HepG2 (cell line): Measurements from ENCODE around the gene TEKT2. TPM values are rescaled to one million over a fixed set of nuclear protein-coding genes. Genes with fewer than 3 reads are reported as not detected.

ENCODE experiments used
- ATAC-seq: fragments of 200-7000 bp; cut with Tn5 transposase; 3 replicates; pipeline ENCODE4 v1.9.1; 2020; ENCODE audit warnings: mild to moderate bottlenecking, moderate library complexity
- BruUV-seq: library from RNA; stranded (reverse); fragments of 400-500 nt; replicated peaks from 2 replicates; lab custom pipeline; 2021; lab: Mats Ljungman, UMichigan
- CTCF ChIA-PET: fragments of 300-600 bp; formaldehyde crosslinking; extraction: SDS; loops from one replicate; lab custom pipeline; 2021; ENCODE audit warnings: low total read pairs, inconsistent platforms, low intra/inter-chr PET ratio; lab: Yijun Ruan, JAX
- POLR2A ChIA-PET: fragments of 350-600 bp; sonication (Branson Sonifier 250); formaldehyde crosslinking; loops from one replicate; lab custom pipeline; 2020; ENCODE audit warnings: antibody characterized with exemption, inconsistent platforms; lab: Yijun Ruan, JAX
- DNase-seq: peaks from one replicate; pipeline ENCODE4 v3.0.0-alpha.2; 2015; ENCODE audit warnings: low spot score
- FAIRE-seq: peaks from 3 replicates; lab custom pipeline; 2011; peaks lifted over from hg19 to GRCh38; lab: Jason Lieb, UNC
- H2AFZ ChIP-seq: one replicate; pipeline ENCODE4 v1.6.1; 2011; ENCODE audit warnings: low read length, inconsistent platforms
- H3K27ac ChIP-seq: fragments of 300-600 bp; 3 replicates; pipeline ENCODE4 v1.8.0; 2011; ENCODE audit warnings: mixed run types, mild to moderate bottlenecking, mixed read lengths, low read length, inconsistent platforms; ENCODE audit not compliant: insufficient read depth; ENCODE audit errors: extremely low read length
- H3K27me3 ChIP-seq, 2 experiments: fragments of 200-600 bp in 1 of 2; 2 replicates in 1 of 2; 3 replicates in 1 of 2; pipeline versions ENCODE4 v1.6.0 to v1.8.0; 2011; ENCODE audit warnings: low read length in 2 of 2, mild to moderate bottlenecking in 2 of 2, moderate library complexity in 2 of 2, inconsistent platforms in 1 of 2; ENCODE audit not compliant: insufficient read depth in 2 of 2, control insufficient read depth in 1 of 2
- H3K36me3 ChIP-seq, 2 experiments: fragments of 200-600 bp in 1 of 2; replicated peaks in 1 of 2; 2 replicates in 1 of 2; 3 replicates in 1 of 2; pipeline versions ENCODE4 v1.5.1 to v1.8.0; 2011; ENCODE audit warnings: low read length in 2 of 2, inconsistent platforms in 1 of 2; ENCODE audit not compliant: insufficient read depth in 2 of 2, control insufficient read depth in 1 of 2
- H3K4me1 ChIP-seq: 2 replicates; pipeline ENCODE4 v1.5.1; 2012; ENCODE audit warnings: low read length, inconsistent platforms; ENCODE audit not compliant: insufficient read depth
- H3K4me2 ChIP-seq: 2 replicates; pipeline ENCODE4 v1.6.0; 2011; ENCODE audit warnings: low read depth, low read length, inconsistent platforms
- H3K4me3 ChIP-seq, 3 experiments: fragments of 200-600 bp in 1 of 3; sonication (generic), shearing (Covaris generic) in 1 of 3; replicated peaks in 1 of 3; 2 replicates each; pipeline ENCODE4 v1.5.1; 2011 to 2016; ENCODE audit warnings: low read length in 3 of 3, inconsistent platforms in 2 of 3, low read depth in 2 of 3, mild to moderate bottlenecking in 2 of 3, control low read depth in 1 of 3, mixed read lengths in 1 of 3; ENCODE audit not compliant: insufficient read depth in 1 of 3
- H3K79me2 ChIP-seq: one replicate; pipeline ENCODE4 v1.6.1; 2011; ENCODE audit warnings: low read length, inconsistent platforms; ENCODE audit not compliant: insufficient read depth
- H3K9ac ChIP-seq: 2 replicates; pipeline ENCODE4 v1.6.0; 2011; ENCODE audit warnings: mild to moderate bottlenecking, low read depth, low read length, inconsistent platforms; ENCODE audit not compliant: insufficient read depth
- H3K9me3 ChIP-seq: 2 replicates; pipeline ENCODE4 v1.5.1; 2012; ENCODE audit warnings: mild to moderate bottlenecking, low read length
- H4K20me1 ChIP-seq: 2 replicates; pipeline ENCODE4 v1.6.0; 2011; ENCODE audit warnings: inconsistent platforms, mild to moderate bottlenecking, low read length, moderate library complexity; ENCODE audit not compliant: insufficient read depth
- ATF7 ChIP-seq, 2 experiments: fragments of 450-650 bp in 1 of 2; sonication (generic) in 1 of 2; formaldehyde crosslinking in 1 of 2; IDR thresholded peaks; 2 replicates each; pipeline versions ENCODE4 v1.4.0 to v1.6.1; 2016 to 2020; ENCODE audit warnings: antibody characterized with exemption in 1 of 2, mild to moderate bottlenecking in 1 of 2, missing genetic modification reagents in 1 of 2
- EHMT2 ChIP-seq: fragments of 200-600 bp; sonication (generic); IDR thresholded peaks from 2 replicates; pipeline ENCODE4 v1.7.0; 2017; ENCODE audit warnings: antibody characterized with exemption, low read depth, low read length, borderline replicate concordance
- HHEX ChIP-seq: IDR thresholded peaks from 2 replicates; pipeline ENCODE4 v1.6.1; 2016; ENCODE audit warnings: control low read depth
- NFKBIZ ChIP-seq: IDR thresholded peaks from 2 replicates; pipeline ENCODE4 v1.6.1; 2018; ENCODE audit warnings: missing genetic modification reagents, missing compliant biosample characterization
- NKX3-1 ChIP-seq: sonication (generic); formaldehyde crosslinking; IDR thresholded peaks from 2 replicates; pipeline ENCODE4 v1.5.0; 2020; ENCODE audit warnings: missing genetic modification reagents
- PCBP1 ChIP-seq: fragments of 200-400 bp; formaldehyde crosslinking; IDR thresholded peaks from 2 replicates; pipeline ENCODE4 v1.6.1; 2017; ENCODE audit warnings: mild to moderate bottlenecking, low read depth, low read length, borderline replicate concordance
- PHF20 ChIP-seq: sonication (generic); formaldehyde crosslinking; IDR thresholded peaks from 2 replicates; pipeline ENCODE4 v1.5.0; 2020; ENCODE audit warnings: mild to moderate bottlenecking, missing genetic modification reagents
- POLR2A ChIP-seq, 2 experiments: IDR thresholded peaks; 2 replicates each; pipeline ENCODE4 v1.6.1; 2011; ENCODE audit warnings: low read depth in 2 of 2, low read length in 2 of 2, mild to moderate bottlenecking in 1 of 2, moderate library complexity in 1 of 2; ENCODE audit not compliant: insufficient read depth in 1 of 2
- RAD51 ChIP-seq: fragments of 450-650 bp; IDR thresholded peaks from 2 replicates; pipeline ENCODE4 v1.6.1; 2016; ENCODE audit warnings: borderline replicate concordance
- RFXANK ChIP-seq: IDR thresholded peaks from 2 replicates; pipeline ENCODE4 v1.6.1; 2016
- STAT5B ChIP-seq: sonication (generic); formaldehyde crosslinking; IDR thresholded peaks from 2 replicates; pipeline ENCODE4 v1.4.0; 2020; ENCODE audit warnings: missing genetic modification reagents
- TBX2 ChIP-seq: sonication (generic); formaldehyde crosslinking; IDR thresholded peaks from 2 replicates; pipeline ENCODE4 v1.5.0; 2020; ENCODE audit warnings: missing genetic modification reagents, mild to moderate bottlenecking, borderline replicate concordance
- TBX3 ChIP-seq: fragments of 450-650 bp; IDR thresholded peaks from 2 replicates; pipeline ENCODE4 v1.6.1; 2017; ENCODE audit warnings: antibody characterized with exemption, mild to moderate bottlenecking, inconsistent platforms, borderline replicate concordance
- YEATS2 ChIP-seq: sonication (generic); formaldehyde crosslinking; IDR thresholded peaks from 2 replicates; pipeline ENCODE4 v1.4.0; 2020; ENCODE audit warnings: missing genetic modification reagents, borderline replicate concordance
- ZNF570 ChIP-seq: sonication (generic); formaldehyde crosslinking; IDR thresholded peaks from 2 replicates; pipeline ENCODE4 v1.4.0; 2020; ENCODE audit warnings: mild to moderate bottlenecking, missing genetic modification reagents, borderline replicate concordance
- ZNF773 ChIP-seq: sonication (generic); formaldehyde crosslinking; IDR thresholded peaks from 2 replicates; pipeline ENCODE4 v1.4.0; 2020; ENCODE audit warnings: missing genetic modification reagents, borderline replicate concordance
- ZZZ3 ChIP-seq: sonication (generic); formaldehyde crosslinking; IDR thresholded peaks from 2 replicates; pipeline ENCODE4 v1.4.0; 2020; ENCODE audit warnings: missing genetic modification reagents, mild to moderate bottlenecking, borderline replicate concordance
- WGBS: methylation state at CpG from one replicate; pipeline ENCODE4 v1.1.6; 2017; ENCODE audit warnings: low lambda C conversion rate; 5-methylcytosine and 5-hydroxymethylcytosine counted together
- in situ Hi-C: cut with HindIII; loops from 2 replicates; pipeline ENCODE4 v1.10.0; 2017; ENCODE audit warnings: low pct_unique_long_range_greater_than_20kb; ENCODE audit not compliant: extremely low pct_ligation_motif_present
- intact Hi-C: fragments of 100-400 bp; cut with micrococcal nuclease; formaldehyde crosslinking; loops from one replicate; pipeline ENCODE4 v1.10.0; 2022; ENCODE audit not compliant: unreplicated experiment
- polyA plus RNA-seq, 8 experiments: library from polyadenylated mRNA; depleted of rRNA in 3 of 8; stranded (reverse) in 7 of 8; unstranded in 1 of 8; fragments of >200 nt; fragmentation: Illumina TruSeq in 4 of 8; extraction: Trizol in 4 of 8; gene quantifications; 2 replicates each; pipeline versions ENCODE4 v1.2.1 to v1.2.3, GENCODE V29; 2011 to 2016; ENCODE audit warnings: low read depth in 4 of 8, missing spikeins in 1 of 8, mixed read lengths in 1 of 8; ENCODE audit not compliant: insufficient read depth in 1 of 8
- total RNA-seq, 5 experiments: library from RNA; depleted of rRNA; stranded (reverse); fragments of >200 nt; fragmentation: Illumina TruSeq; extraction: Trizol; gene quantifications; 2 replicates each; pipeline ENCODE4 v1.2.3, GENCODE V29; 2016; ENCODE audit warnings: low read depth in 1 of 5
- TF ChIP-seq, protein P1 (sequence below): conservative IDR thresholded peaks from 2 replicates; pipeline ENCODE4 v1.6.1; 2018; ENCODE audit warnings: missing genetic modification reagents
- TF ChIP-seq, protein P2 (sequence below): sonication (generic); formaldehyde crosslinking; IDR thresholded peaks from 2 replicates; pipeline ENCODE4 v1.5.1; 2020; ENCODE audit warnings: missing genetic modification reagents, mild to moderate bottlenecking, borderline replicate concordance

TEKT2 gene
- total and polyA plus RNA-seq, 2 of the 13 experiments (the other 11 are each of a cell fraction or from before 2014, with no cell fraction given): 0.31 to 0.38 TPM

DNA sequence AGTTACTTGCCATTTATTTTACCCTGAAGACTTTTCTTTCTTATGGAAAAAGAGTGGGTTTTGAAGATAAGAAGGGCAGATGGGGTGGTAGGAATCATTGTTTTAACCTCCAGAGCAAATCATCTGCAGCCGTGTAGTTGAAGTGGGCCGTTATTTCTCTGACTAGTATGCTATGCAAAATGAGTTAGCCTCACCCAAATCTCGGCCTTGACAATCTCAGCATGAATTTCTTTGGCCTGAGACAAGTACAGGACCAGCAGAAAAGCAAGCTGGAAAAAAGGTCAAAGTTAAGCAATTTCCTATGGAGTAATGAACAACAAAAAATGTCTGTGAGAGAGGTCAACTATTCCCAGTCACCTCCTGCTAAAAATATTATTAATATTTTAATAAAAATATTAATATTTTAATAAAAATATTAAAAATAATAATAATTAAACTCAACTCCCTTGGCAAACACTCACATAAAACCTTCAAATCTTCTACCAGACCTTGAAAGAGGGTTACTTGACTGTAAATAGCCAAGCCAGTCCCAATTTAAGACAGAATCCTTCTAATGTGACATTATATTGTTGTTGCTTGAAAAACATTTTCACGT, 6.8 kb upstream of the TEKT2 start:
- ATAC-seq: no peak
- no peak overlapping the region for H3K4me2 ChIP-seq
- H4K20me1 ChIP-seq: no peaks in the 10 kb centered on the region
- CTCF ChIA-PET: no interaction called here
- H2AFZ ChIP-seq: no peak overlapping the region
- no peaks in the 10 kb centered on the region for H3K36me3 ChIP-seq
- H3K4me3 ChIP-seq: no peak overlapping the region
- H3K27me3 ChIP-seq: no peaks in the 10 kb centered on the region
- intact Hi-C loops (no loop called here), in situ Hi-C loops (no loop called here)
- DNase-seq: no peak
- H3K9ac ChIP-seq: no peak overlapping the region
- no peaks in the 10 kb centered on the region for H3K9me3 ChIP-seq
- no TSS peak for BruUV-seq
- no peak overlapping the region for H3K27ac ChIP-seq
- POLR2A ChIA-PET: no interaction called here
- no peaks in the 10 kb centered on the region for H3K79me2 ChIP-seq
- WGBS: 11% methylated on average over 4 of the region's 4 CpGs
- TF ChIP-seq, protein P1, sequence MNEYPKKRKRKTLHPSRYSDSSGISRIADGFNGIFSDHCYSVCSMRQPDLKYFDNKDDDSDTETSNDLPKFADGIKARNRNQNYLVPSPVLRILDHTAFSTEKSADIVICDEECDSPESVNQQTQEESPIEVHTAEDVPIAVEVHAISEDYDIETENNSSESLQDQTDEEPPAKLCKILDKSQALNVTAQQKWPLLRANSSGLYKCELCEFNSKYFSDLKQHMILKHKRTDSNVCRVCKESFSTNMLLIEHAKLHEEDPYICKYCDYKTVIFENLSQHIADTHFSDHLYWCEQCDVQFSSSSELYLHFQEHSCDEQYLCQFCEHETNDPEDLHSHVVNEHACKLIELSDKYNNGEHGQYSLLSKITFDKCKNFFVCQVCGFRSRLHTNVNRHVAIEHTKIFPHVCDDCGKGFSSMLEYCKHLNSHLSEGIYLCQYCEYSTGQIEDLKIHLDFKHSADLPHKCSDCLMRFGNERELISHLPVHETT (CRISPR knock-in tag): no peak
- TF ChIP-seq HHEX: no peak
- no peak for TF ChIP-seq YEATS2 (CRISPR knock-in tag)
- no peak for TF ChIP-seq STAT5B (CRISPR knock-in tag)
- TF ChIP-seq NFKBIZ (CRISPR knock-in tag): no peak
- no peak for TF ChIP-seq ZZZ3 (CRISPR knock-in tag)
- TF ChIP-seq PHF20 (CRISPR knock-in tag): no peak
- TF ChIP-seq POLR2A (IDR thresholded peaks at IDR 0.05; ENCODE audit: insufficient read depth in 1 of 2, low read depth in 2 of 2, low read length in 2 of 2): no peak
- no peak for TF ChIP-seq ATF7 (IDR thresholded peaks at IDR 0.05)
- no peak for TF ChIP-seq ATF7 (CRISPR knock-in tag; IDR thresholded peaks at IDR 0.05)
- no peak for TF ChIP-seq RFXANK (CRISPR knock-in tag)
- TF ChIP-seq ZNF773 (CRISPR knock-in tag): no peak
- TF ChIP-seq RAD51: no peak
- TF ChIP-seq PCBP1: no peak
- TF ChIP-seq EHMT2: no peak
- TF ChIP-seq TBX3: no peak
- TF ChIP-seq NKX3-1 (CRISPR knock-in tag): no peak
- no peak for TF ChIP-seq ZNF570 (CRISPR knock-in tag)
- no peak for TF ChIP-seq TBX2 (CRISPR knock-in tag)
- TF ChIP-seq, protein P2, sequence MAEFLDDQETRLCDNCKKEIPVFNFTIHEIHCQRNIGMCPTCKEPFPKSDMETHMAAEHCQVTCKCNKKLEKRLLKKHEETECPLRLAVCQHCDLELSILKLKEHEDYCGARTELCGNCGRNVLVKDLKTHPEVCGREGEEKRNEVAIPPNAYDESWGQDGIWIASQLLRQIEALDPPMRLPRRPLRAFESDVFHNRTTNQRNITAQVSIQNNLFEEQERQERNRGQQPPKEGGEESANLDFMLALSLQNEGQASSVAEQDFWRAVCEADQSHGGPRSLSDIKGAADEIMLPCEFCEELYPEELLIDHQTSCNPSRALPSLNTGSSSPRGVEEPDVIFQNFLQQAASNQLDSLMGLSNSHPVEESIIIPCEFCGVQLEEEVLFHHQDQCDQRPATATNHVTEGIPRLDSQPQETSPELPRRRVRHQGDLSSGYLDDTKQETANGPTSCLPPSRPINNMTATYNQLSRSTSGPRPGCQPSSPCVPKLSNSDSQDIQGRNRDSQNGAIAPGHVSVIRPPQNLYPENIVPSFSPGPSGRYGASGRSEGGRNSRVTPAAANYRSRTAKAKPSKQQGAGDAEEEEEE (CRISPR knock-in tag): no peak
- H3K4me1 ChIP-seq: 0 out of 2 replicates have a peak, but pooled peaks cover 2% of the 10 kb centered on the region
- FAIRE-seq: no peak
